ENCODE measurements around the gene CHST11. TPM values are rescaled to one million over a fixed set of nuclear protein-coding genes. Genes with fewer than 3 reads are reported as not detected.

CHST11 gene
- total and polyA plus RNA-seq, 2 of the 4 experiments (the other 2 are of a cell fraction), result 1.4 to 2.7 TPM

GRCh38 chr12:104619305-104619704 is 162.6 kb downstream of the CHST11 start:
- no peaks in the 10 kb centered on the region; the same call in 1 of the 2 replicates for H4K20me1 ChIP-seq (ENCODE audit: insufficient read depth, low read length)

More at GRCh38 chr12:104619305-104619704, 162.6 kb downstream of the CHST11 start:
- H4K91ac ChIP-seq (ENCODE audit: insufficient read depth, low read depth, low read length), result no peak overlapping the region
- H3K27ac ChIP-seq (ENCODE audit: insufficient read depth, low read length), result no peak overlapping the region
- ChIA-PET POLR2A (ENCODE audit: unreplicated experiment) (no interaction called here), CTCF (interaction anchor here (0.5 kb wide), 1 partner anchor 80 kb away, joined by 5 read pairs; no protein-coding TSS in a partner anchor)
- BruUV-seq (replicated peaks), result no TSS peak
- no peaks in the 10 kb centered on the region for H3K79me1 ChIP-seq (ENCODE audit: low read depth in 1 of 2, low read length in 2 of 2)
- no peak overlapping the region for H4K5ac ChIP-seq (ENCODE audit: low read depth, low read length)
- in situ Hi-C loops (cut with MboI; ENCODE audit: low sequenced_read_pairs), result no loop called here
- no peaks in the 10 kb centered on the region for H3K4me1 ChIP-seq (ENCODE audit: control insufficient read depth, insufficient read depth, low read length)
- H3K9me3 ChIP-seq (ENCODE audit: control insufficient read depth, insufficient read depth, low read length), result no peaks in the 10 kb centered on the region
- H3K9ac ChIP-seq (ENCODE audit: low read depth, low read length), result no peak overlapping the region
- no peak overlapping the region for H2AFZ ChIP-seq (replicated peaks; ENCODE audit: low read length, poor library complexity)
- no peaks in the 10 kb centered on the region for H3K36me3 ChIP-seq (ENCODE audit: control insufficient read depth, insufficient read depth, low read length)
- ATAC-seq (ENCODE audit: low read depth) (no peak), DNase-seq (no peak)
- H3K14ac ChIP-seq (replicated peaks; ENCODE audit: low read depth, low read length), result no peak overlapping the region
- H3K27me3 ChIP-seq (ENCODE audit: control insufficient read depth, insufficient read depth, low read length), result peaks cover 3% of the 10 kb centered on the region
- H2BK120ac ChIP-seq (ENCODE audit: low read depth, low read length), result no peak overlapping the region
- no peak overlapping the region for H2AK5ac ChIP-seq (ENCODE audit: low read depth, low read length)
- no peak overlapping the region for H2BK20ac ChIP-seq (ENCODE audit: low read depth, low read length)
- no peak overlapping the region for H3K56ac ChIP-seq (ENCODE audit: extremely low read depth, insufficient read depth, low read length)
- no peak overlapping the region for H3K4ac ChIP-seq (ENCODE audit: low read depth, low read length)
- no peaks in the 10 kb centered on the region; the same call in 1 of the 2 replicates for H3K9me1 ChIP-seq (ENCODE audit: insufficient read depth, low read length)
- no peak overlapping the region for H3K4me3 ChIP-seq (ENCODE audit: insufficient read depth, low read depth, low read length)
- no peak overlapping the region for H4K8ac ChIP-seq (ENCODE audit: low read depth in 2 of 2, low read length in 2 of 2)
- H2BK15ac ChIP-seq (ENCODE audit: low read depth, low read length), result no peak overlapping the region
- no peak overlapping the region for H3K18ac ChIP-seq (ENCODE audit: low read depth, low read length)
- TF ChIP-seq FOS (IDR thresholded peaks at IDR 0.05; ENCODE audit: low read depth, low read length) (no peak), MAFK (IDR thresholded peaks at IDR 0.05; ENCODE audit: low read depth, low read length) (no peak), MAZ (IDR thresholded peaks at IDR 0.05; ENCODE audit: borderline replicate concordance, low read depth, low read length) (no peak), CHD1 (IDR thresholded peaks at IDR 0.05; ENCODE audit: low read depth, low read length) (no peak), MXI1 (IDR thresholded peaks at IDR 0.05; ENCODE audit: borderline replicate concordance, low read depth, low read length) (no peak), RFX5 (IDR thresholded peaks at IDR 0.05; ENCODE audit: low read depth, low read length) (no peak), NFE2L2 (IDR thresholded peaks at IDR 0.05; ENCODE audit: low read depth, low read length) (no peak), RCOR1 (IDR thresholded peaks at IDR 0.05; ENCODE audit: insufficient replicate concordance, low read length) (no peak), BHLHE40 (IDR thresholded peaks at IDR 0.05; ENCODE audit: low read depth, low read length) (no peak), RAD21 (IDR thresholded peaks at IDR 0.05; ENCODE audit: low read length) (no peak), SMC3 (IDR thresholded peaks at IDR 0.05; ENCODE audit: low read depth, low read length) (no peak), USF2 (IDR thresholded peaks at IDR 0.05; ENCODE audit: low read depth, low read length) (no peak), POLR2A (IDR thresholded peaks at IDR 0.05; ENCODE audit: low read depth, low read length) (no peak), CEBPB (IDR thresholded peaks at IDR 0.05; ENCODE audit: low read depth, low read length) (no peak)
- TF ChIP-seq, protein P1, sequence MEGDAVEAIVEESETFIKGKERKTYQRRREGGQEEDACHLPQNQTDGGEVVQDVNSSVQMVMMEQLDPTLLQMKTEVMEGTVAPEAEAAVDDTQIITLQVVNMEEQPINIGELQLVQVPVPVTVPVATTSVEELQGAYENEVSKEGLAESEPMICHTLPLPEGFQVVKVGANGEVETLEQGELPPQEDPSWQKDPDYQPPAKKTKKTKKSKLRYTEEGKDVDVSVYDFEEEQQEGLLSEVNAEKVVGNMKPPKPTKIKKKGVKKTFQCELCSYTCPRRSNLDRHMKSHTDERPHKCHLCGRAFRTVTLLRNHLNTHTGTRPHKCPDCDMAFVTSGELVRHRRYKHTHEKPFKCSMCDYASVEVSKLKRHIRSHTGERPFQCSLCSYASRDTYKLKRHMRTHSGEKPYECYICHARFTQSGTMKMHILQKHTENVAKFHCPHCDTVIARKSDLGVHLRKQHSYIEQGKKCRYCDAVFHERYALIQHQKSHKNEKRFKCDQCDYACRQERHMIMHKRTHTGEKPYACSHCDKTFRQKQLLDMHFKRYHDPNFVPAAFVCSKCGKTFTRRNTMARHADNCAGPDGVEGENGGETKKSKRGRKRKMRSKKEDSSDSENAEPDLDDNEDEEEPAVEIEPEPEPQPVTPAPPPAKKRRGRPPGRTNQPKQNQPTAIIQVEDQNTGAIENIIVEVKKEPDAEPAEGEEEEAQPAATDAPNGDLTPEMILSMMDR (conservative IDR thresholded peaks at IDR 0.05; ENCODE audit: low read depth, low read length), result no peak
- TF ChIP-seq, protein P2, sequence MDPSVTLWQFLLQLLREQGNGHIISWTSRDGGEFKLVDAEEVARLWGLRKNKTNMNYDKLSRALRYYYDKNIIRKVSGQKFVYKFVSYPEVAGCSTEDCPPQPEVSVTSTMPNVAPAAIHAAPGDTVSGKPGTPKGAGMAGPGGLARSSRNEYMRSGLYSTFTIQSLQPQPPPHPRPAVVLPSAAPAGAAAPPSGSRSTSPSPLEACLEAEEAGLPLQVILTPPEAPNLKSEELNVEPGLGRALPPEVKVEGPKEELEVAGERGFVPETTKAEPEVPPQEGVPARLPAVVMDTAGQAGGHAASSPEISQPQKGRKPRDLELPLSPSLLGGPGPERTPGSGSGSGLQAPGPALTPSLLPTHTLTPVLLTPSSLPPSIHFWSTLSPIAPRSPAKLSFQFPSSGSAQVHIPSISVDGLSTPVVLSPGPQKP (IDR thresholded peaks at IDR 0.05; ENCODE audit: borderline replicate concordance, low read depth, low read length), result no peak
- no peak overlapping the region for H3K4me2 ChIP-seq (ENCODE audit: low read depth, low read length)
- 40% methylated on average over 1 of the region's 7 CpGs; no CpG with 5 or more reads in 1 of the 2 experiments for WGBS, 2 experiments (ENCODE audit: extremely low coverage in 2 of 2, insufficient read length in 1 of 2)
- dilution Hi-C loops (cut with HindIII; ENCODE audit: low sequenced_read_pairs, unreplicated experiment), result no loop called here
- H3K23ac ChIP-seq (ENCODE audit: low read depth, low read length), result no peak overlapping the region
- no peak overlapping the region for H2AK9ac ChIP-seq (replicated peaks; ENCODE audit: low read depth, low read length, poor library complexity)
- intact Hi-C loops (cut with micrococcal nuclease), result no loop called here
- no peak overlapping the region for H2BK5ac ChIP-seq (ENCODE audit: low read depth, low read length, poor library complexity, severe bottlenecking)
